ENCODE data around the gene EGFL7.

GRCh38 chr9:136700304-136700703 lies 37.6 kb downstream of the EGFL7 start:
- no peak for TF ChIP-seq CTCF (IDR thresholded peaks at IDR 0.05 in 8 of 11, conservative IDR thresholded peaks at IDR 0.05 in 3 of 11)
- no peak for TF ChIP-seq POLR2A (IDR thresholded peaks at IDR 0.05)
